K562 (cell line): ENCODE results near the gene CHCHD6. TPM values are rescaled to one million over a fixed set of nuclear protein-coding genes. Genes with fewer than 3 reads are reported as not detected.

Source experiments
- ARID3A ChIP-seq: IDR thresholded peaks from 2 replicates; pipeline ENCODE4 v1.6.1; 2012; ENCODE audit warnings: low read depth, low read length, improper control_type of control experiment, borderline replicate concordance
- BRD9 ChIP-seq: fragments of 450-650 bp; IDR thresholded peaks from 2 replicates; pipeline ENCODE4 v1.6.1; 2018; ENCODE audit warnings: low read depth; ENCODE audit not compliant: partially characterized antibody
- CHD4 ChIP-seq: fragments of 200-600 bp; sonication (generic); IDR thresholded peaks from 3 replicates; pipeline ENCODE4 v1.6.1; 2012; ENCODE audit warnings: low read depth, mild to moderate bottlenecking, mixed read lengths, low read length, inconsistent platforms; ENCODE audit not compliant: insufficient read depth, insufficient replicate concordance, poor library complexity, severe bottlenecking
- CLOCK ChIP-seq: fragments of 250-450 bp; sonication (Bioruptor Pico); IDR thresholded peaks from 2 replicates; pipeline ENCODE4 v1.4.0; 2020; ENCODE audit warnings: mild to moderate bottlenecking, moderate library complexity, borderline replicate concordance
- FOXA1 ChIP-seq: fragments of 450-650 bp; IDR thresholded peaks from 2 replicates; pipeline ENCODE4 v1.6.1; 2016; ENCODE audit warnings: mild to moderate bottlenecking, borderline replicate concordance
- HCFC1 ChIP-seq: IDR thresholded peaks from 2 replicates; pipeline ENCODE4 v1.6.1; 2012; ENCODE audit warnings: low read depth, low read length, improper control_type of control experiment
- HSF4 ChIP-seq: fragments of 250-450 bp; sonication (Bioruptor Pico); IDR thresholded peaks from 2 replicates; pipeline ENCODE4 v2.1.2; 2022; ENCODE audit warnings: mild to moderate bottlenecking, moderate library complexity, borderline replicate concordance
- NFXL1 ChIP-seq: fragments of 450-650 bp; formaldehyde crosslinking; IDR thresholded peaks from 2 replicates; pipeline ENCODE4 v1.4.0; 2021; ENCODE audit warnings: mild to moderate bottlenecking
- NKRF ChIP-seq: fragments of 450-650 bp; IDR thresholded peaks from 2 replicates; pipeline ENCODE4 v1.6.1; 2016; ENCODE audit warnings: borderline replicate concordance
- PTTG1 ChIP-seq: fragments of 450-650 bp; IDR thresholded peaks from 2 replicates; pipeline ENCODE4 v1.6.1; 2016; ENCODE audit warnings: low read depth, mild to moderate bottlenecking, missing genetic modification characterization, missing compliant biosample characterization
- SFPQ ChIP-seq: fragments of 200-400 bp; formaldehyde crosslinking; IDR thresholded peaks from 2 replicates; pipeline ENCODE4 v1.6.1; 2017; ENCODE audit warnings: mild to moderate bottlenecking, low read depth, low read length, moderate library complexity
- SRSF1 ChIP-seq: fragments of 200-400 bp; formaldehyde crosslinking; IDR thresholded peaks from 2 replicates; pipeline ENCODE4 v1.6.1; 2017; ENCODE audit warnings: mild to moderate bottlenecking, low read depth, low read length, moderate library complexity
- U2AF2 ChIP-seq: fragments of 200-400 bp; formaldehyde crosslinking; optimal IDR thresholded peaks from 2 replicates; pipeline ENCODE3; 2017; ENCODE audit warnings: low read depth, mild to moderate bottlenecking, low read length
- ZBTB17 ChIP-seq: fragments of 450-650 bp; formaldehyde crosslinking; IDR thresholded peaks from 2 replicates; pipeline ENCODE4 v1.4.0; 2020; ENCODE audit warnings: mild to moderate bottlenecking
- ZHX1 ChIP-seq: fragments of 150-350 bp; conservative IDR thresholded peaks from 2 replicates; pipeline ENCODE4 v1.6.1; 2014; ENCODE audit warnings: low read length
- ZNF23 ChIP-seq: fragments of 250-450 bp; sonication (Bioruptor Pico); IDR thresholded peaks from 2 replicates; pipeline ENCODE4 v1.4.0; 2020; ENCODE audit warnings: mild to moderate bottlenecking
- ZNF311 ChIP-seq: fragments of 250-450 bp; sonication (Bioruptor Pico); IDR thresholded peaks from 2 replicates; pipeline ENCODE4 v1.4.0; 2020; ENCODE audit warnings: mild to moderate bottlenecking, moderate library complexity
- polyA plus RNA-seq, 8 experiments: library from polyadenylated mRNA; depleted of rRNA in 4 of 8; stranded (reverse) in 5 of 8; unstranded in 3 of 8; fragments of >200 nt; fragmentation: Nextera tagmentation in 2 of 8; fragmentation: Illumina TruSeq in 1 of 8; extraction: Ambion mirVana in 2 of 8; extraction: Trizol in 1 of 8; gene quantifications; 2 replicates each; pipeline versions ENCODE4 v1.2.1 to v1.2.3, GENCODE V29; 2011 to 2014; ENCODE audit warnings: inconsistent platforms in 1 of 8, missing spikeins in 1 of 8
- total RNA-seq, 7 experiments: library from RNA; depleted of rRNA in 6 of 7; stranded (reverse); fragments of >200 nt in 6 of 7; fragmentation: Illumina TruSeq in 2 of 7; extraction: Trizol in 2 of 7; gene quantifications; 2 replicates each; pipeline versions ENCODE4 v1.2.1 to v1.2.3, GENCODE V29; 2011 to 2021; ENCODE audit warnings: low replicate concordance in 1 of 7

CHCHD6 gene
- total and polyA plus RNA-seq, 9 of the 15 experiments (the other 6 are each of a cell fraction or from before 2014, with no cell fraction given): 4.6 to 18.6 (median 10.9) TPM

DNA sequence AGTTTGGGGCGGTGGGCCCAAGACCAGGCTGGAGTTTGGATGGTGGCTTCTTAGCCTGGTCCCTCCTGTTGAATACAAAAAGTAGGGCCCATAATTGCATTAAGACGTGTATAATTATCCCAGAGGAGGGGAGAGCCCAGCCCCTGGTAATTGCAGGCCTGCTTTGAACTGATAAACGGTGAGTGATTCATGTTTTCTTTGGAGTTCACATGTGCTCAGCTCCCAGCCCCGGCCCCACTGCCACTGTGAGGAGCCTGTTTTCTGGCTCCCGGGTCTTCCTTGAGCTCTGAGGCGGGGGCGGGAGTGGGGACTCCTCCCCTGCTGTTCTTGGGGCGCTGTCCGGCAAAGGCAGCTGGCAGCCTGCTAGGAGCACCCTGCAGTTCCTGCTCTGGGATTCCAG is 282.0 kb downstream of the CHCHD6 start (continued):
- TF ChIP-seq CLOCK (CRISPR knock-in tag) (no peak), HCFC1 (no peak), NKRF (no peak), SFPQ (no peak), ZBTB17 (CRISPR knock-in tag) (no peak), ZNF23 (CRISPR knock-in tag) (no peak), PTTG1 (no peak), SRSF1 (no peak), HSF4 (CRISPR knock-in tag) (no peak), U2AF2 (no peak), CHD4 (no peak), NFXL1 (CRISPR knock-in tag) (no peak), FOXA1 (no peak), BRD9 (no peak), ZHX1 (no peak), ZNF311 (CRISPR knock-in tag) (no peak), ARID3A (peak; percentile 82; the same call in 1 of the 2 replicates)
